ENCODE results near the gene TMED4. TPM values are rescaled to one million over a fixed set of nuclear protein-coding genes. Genes with fewer than 3 reads are reported as not detected.

The TMED4 gene
- total and polyA plus RNA-seq, 8 donors = 13.4 to 235 (median 82.3) TPM

DNA sequence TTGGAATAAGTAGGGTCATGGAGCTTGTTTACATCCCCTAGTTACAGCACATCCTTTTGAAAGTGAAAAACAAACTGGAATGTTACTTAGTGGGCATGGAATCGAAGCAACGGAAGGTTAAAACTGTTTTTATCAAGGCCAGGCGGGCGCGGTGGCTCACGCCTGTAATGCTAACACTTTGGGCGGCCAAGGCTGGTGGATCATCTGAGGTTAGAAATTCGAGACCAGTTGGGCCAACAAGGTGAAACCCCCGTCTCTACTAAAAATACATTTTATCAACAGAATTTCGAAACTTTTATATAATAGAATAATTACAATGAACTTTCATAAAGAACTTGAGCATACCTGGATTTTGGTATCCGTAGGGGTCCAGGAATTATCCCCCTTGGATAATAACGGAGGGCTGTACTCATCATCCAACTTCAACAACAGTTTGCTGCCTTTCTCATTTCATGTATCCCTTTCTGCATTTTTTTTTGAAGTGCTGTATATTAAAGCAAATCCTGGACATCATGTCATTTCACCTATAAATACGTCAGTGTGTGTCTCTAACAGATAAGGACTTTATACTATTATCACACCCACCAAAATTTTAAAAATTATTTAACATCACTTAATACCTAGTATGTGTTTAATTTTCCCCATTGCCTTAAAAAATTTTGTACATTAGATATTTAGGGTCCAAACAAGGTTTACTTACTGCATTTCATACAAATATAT, 1.3 kb upstream of the TMED4 start:
- no peak for DNase-seq
- Histone ChIP-seq H3K4me3 (peak overlapping the region; percentile 73 to 91 (median 86)), H3K27ac (peak overlapping the region; percentile 85 to 99 (median 97)), H3K36me3 (peaks cover 18 to 29% (median 23%) of the 10 kb centered on the region in 4 donors), H3K9me3 (no peaks in the 10 kb centered on the region), H3K27me3 (no peaks in the 10 kb centered on the region), H3K4me1 (peaks cover 13 to 40% (median 36%) of the 10 kb centered on the region in 4 donors)
- intact Hi-C loops (cut with DNase I; ENCODE audit: low total_unique reads) = no loop called here
- no peak for TF ChIP-seq POLR2AphosphoS5 (IDR thresholded peaks at IDR 0.05)
- TF ChIP-seq, protein P1, sequence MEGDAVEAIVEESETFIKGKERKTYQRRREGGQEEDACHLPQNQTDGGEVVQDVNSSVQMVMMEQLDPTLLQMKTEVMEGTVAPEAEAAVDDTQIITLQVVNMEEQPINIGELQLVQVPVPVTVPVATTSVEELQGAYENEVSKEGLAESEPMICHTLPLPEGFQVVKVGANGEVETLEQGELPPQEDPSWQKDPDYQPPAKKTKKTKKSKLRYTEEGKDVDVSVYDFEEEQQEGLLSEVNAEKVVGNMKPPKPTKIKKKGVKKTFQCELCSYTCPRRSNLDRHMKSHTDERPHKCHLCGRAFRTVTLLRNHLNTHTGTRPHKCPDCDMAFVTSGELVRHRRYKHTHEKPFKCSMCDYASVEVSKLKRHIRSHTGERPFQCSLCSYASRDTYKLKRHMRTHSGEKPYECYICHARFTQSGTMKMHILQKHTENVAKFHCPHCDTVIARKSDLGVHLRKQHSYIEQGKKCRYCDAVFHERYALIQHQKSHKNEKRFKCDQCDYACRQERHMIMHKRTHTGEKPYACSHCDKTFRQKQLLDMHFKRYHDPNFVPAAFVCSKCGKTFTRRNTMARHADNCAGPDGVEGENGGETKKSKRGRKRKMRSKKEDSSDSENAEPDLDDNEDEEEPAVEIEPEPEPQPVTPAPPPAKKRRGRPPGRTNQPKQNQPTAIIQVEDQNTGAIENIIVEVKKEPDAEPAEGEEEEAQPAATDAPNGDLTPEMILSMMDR (IDR thresholded peaks at IDR 0.05) = no peak
- WGBS, 5 donors = 58 to 80% (median 78%) methylated on average over 13 of the region's 13 CpGs

GRCh38 chr7:44580945-44581878, 819 bp downstream of the TMED4 start:
- Histone ChIP-seq H3K27me3 (no peaks in the 10 kb centered on the region), H3K4me1 (peaks cover 13 to 35% (median 32%) of the 10 kb centered on the region in 4 donors), H3K27ac (peak overlapping the region; percentile 88 to 99 (median 97)), H3K4me3 (peak overlapping the region; percentile 73 to 91 (median 86)), H3K36me3 (peaks cover 21 to 44% (median 39%) of the 10 kb centered on the region in 4 donors), H3K9me3 (no peaks in the 10 kb centered on the region)
- TF ChIP-seq, protein P1 (IDR thresholded peaks at IDR 0.05) = no peak
- TF ChIP-seq POLR2AphosphoS5 (IDR thresholded peaks at IDR 0.05) = no peak
- TF ChIP-seq POLR2A (IDR thresholded peaks at IDR 0.05) = no peak
- no peak for TF ChIP-seq EP300 (IDR thresholded peaks at IDR 0.05)
- intact Hi-C loops (cut with DNase I; ENCODE audit: low total_unique reads) = no loop called here
- DNase-seq = peak; percentile 30 to 67
- WGBS, 5 donors = 7 to 17% (median 9%) methylated on average over 15 to 30 of the region's 30 CpGs

- no peaks in the 10 kb centered on the region for H3K27me3 ChIP-seq
- H3K4me3 ChIP-seq = no peak overlapping the region
- no peak overlapping the region for H3K27ac ChIP-seq
- no peak for DNase-seq
- H3K4me1 ChIP-seq = peaks cover 27 to 55% (median 48%) of the 10 kb centered on the region in 4 donors
- intact Hi-C loops (cut with DNase I; ENCODE audit: low total_unique reads) = no loop called here
- H3K36me3 ChIP-seq = peaks cover 37 to 67% (median 61%) of the 10 kb centered on the region in 4 donors
- TF ChIP-seq EP300 (IDR thresholded peaks at IDR 0.05) (no peak), POLR2AphosphoS5 (IDR thresholded peaks at IDR 0.05) (no peak), POLR2A (IDR thresholded peaks at IDR 0.05) (no peak)
- TF ChIP-seq, protein P1 (IDR thresholded peaks at IDR 0.05) = no peak
- 64 to 77% (median 75%) methylated on average over 2 of the region's 2 CpGs for WGBS, 5 donors
- no peaks in the 10 kb centered on the region for H3K9me3 ChIP-seq
Measured at GRCh38 chr7:44576228-44576627, 5.8 kb downstream of the TMED4 start.

DNA sequence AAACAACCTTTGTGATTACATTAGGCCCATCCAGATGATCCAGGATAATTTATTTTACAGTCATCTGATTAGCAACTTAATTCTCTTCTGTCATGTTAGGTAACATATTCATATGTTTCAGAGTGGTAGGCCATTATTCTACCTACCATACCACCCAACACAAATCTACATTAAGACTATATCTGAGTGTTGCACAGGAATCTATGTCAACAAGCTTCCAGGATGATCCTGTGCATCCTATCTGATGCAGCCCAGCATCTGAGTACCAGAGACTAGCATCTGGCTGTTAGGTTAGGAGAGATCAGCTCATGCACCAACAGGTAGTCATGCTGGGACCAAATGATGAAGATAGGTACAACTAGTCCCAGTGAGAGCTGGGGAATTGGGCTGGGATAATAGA, 7.0 kb downstream of the TMED4 start:
- H3K27ac ChIP-seq = peak overlapping the region in 2 of 5 donors; percentile 92 to 93
- DNase-seq = no peak
- TF ChIP-seq, protein P1 (IDR thresholded peaks at IDR 0.05) = no peak
- TF ChIP-seq POLR2AphosphoS5 (IDR thresholded peaks at IDR 0.05) (no peak), POLR2A (IDR thresholded peaks at IDR 0.05) (no peak)
- no peak overlapping the region for H3K4me3 ChIP-seq
- H3K4me1 ChIP-seq = peaks cover 15 to 51% (median 37%) of the 10 kb centered on the region in 4 donors
- H3K27me3 ChIP-seq = no peaks in the 10 kb centered on the region
- peaks cover 47 to 72% (median 65%) of the 10 kb centered on the region in 4 donors for H3K36me3 ChIP-seq
- H3K9me3 ChIP-seq = no peaks in the 10 kb centered on the region
- intact Hi-C loops (cut with DNase I; ENCODE audit: low total_unique reads) = no loop called here
